Measurements from ENCODE around the gene GLI1. TPM values are rescaled to one million over a fixed set of nuclear protein-coding genes. Genes with fewer than 3 reads are reported as not detected.

The GLI1 gene
- total RNA-seq, 1 experiment from 2014 or later, result 25.8 TPM

DNA sequence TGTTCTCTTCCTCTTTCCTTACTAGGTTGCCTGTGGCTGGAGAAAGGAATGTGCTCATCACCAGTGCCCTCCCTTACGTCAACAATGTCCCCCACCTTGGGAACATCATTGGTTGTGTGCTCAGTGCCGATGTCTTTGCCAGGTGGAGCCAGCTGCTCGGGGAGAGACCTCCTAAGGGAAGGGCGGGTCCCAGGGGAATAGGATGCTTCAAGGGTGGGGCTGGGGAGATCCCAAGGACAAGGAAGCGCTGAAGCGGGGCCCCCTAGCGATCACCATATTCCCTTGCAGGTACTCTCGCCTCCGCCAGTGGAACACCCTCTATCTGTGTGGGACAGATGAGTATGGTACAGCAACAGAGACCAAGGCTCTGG is 38.5 kb downstream of the GLI1 start:
- no peak overlapping the region for H2BK120ac ChIP-seq (ENCODE audit: low read depth, low read length, poor library complexity, severe bottlenecking)
- H3K9ac ChIP-seq (ENCODE audit: extremely low read depth, insufficient read length, low read length), result no peak overlapping the region
- Mint-ChIP-seq H3K4me3 (no peak overlapping the region), H3K4me1 (peaks cover 0 to 2% of the 10 kb centered on the region in 2 experiments; a peak in 2 of 4 replicates), H3K27me3 (ENCODE audit: low read depth) (no peaks in the 10 kb centered on the region), H3K9me3 (peaks cover 0 to 3% of the 10 kb centered on the region in 2 experiments; a peak in 1 of 5 replicates), H3K27ac (peak overlapping the region in 2 of 3 experiments; percentile 13 to 67; a peak in 4 of 7 replicates), H3K36me3 (ENCODE audit: insufficient read depth in 1 of 3, low read depth in 3 of 3) (peaks cover 72 to 86% (median 77%) of the 10 kb centered on the region in 3 experiments)
- WGBS (ENCODE audit: extremely low coverage, insufficient read length, low lambda C conversion rate), result no CpG with 5 or more reads among the region's 9 CpGs
- no peak overlapping the region for H3T11ph ChIP-seq (ENCODE audit: low read length)
- no peaks in the 10 kb centered on the region for H3K79me2 ChIP-seq (ENCODE audit: insufficient read depth, low read length)
- no peaks in the 10 kb centered on the region for H3K79me1 ChIP-seq (ENCODE audit: insufficient read depth, low read depth, low read length, poor library complexity, severe bottlenecking)
- no peak overlapping the region for H4K8ac ChIP-seq (replicated peaks; ENCODE audit: insufficient read length, low read depth, low read length)
- no peak overlapping the region for H3K23ac ChIP-seq (ENCODE audit: insufficient read length, low read depth, low read length)
- no peak overlapping the region for H4K5ac ChIP-seq (ENCODE audit: insufficient read length, low read depth, low read length)
- TF ChIP-seq, protein P1, sequence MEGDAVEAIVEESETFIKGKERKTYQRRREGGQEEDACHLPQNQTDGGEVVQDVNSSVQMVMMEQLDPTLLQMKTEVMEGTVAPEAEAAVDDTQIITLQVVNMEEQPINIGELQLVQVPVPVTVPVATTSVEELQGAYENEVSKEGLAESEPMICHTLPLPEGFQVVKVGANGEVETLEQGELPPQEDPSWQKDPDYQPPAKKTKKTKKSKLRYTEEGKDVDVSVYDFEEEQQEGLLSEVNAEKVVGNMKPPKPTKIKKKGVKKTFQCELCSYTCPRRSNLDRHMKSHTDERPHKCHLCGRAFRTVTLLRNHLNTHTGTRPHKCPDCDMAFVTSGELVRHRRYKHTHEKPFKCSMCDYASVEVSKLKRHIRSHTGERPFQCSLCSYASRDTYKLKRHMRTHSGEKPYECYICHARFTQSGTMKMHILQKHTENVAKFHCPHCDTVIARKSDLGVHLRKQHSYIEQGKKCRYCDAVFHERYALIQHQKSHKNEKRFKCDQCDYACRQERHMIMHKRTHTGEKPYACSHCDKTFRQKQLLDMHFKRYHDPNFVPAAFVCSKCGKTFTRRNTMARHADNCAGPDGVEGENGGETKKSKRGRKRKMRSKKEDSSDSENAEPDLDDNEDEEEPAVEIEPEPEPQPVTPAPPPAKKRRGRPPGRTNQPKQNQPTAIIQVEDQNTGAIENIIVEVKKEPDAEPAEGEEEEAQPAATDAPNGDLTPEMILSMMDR (conservative IDR thresholded peaks at IDR 0.05), result peak; percentile 51
- no peak overlapping the region for H3K14ac ChIP-seq (ENCODE audit: insufficient read depth, low read length)
- no peaks in the 10 kb centered on the region for H3K27me3 ChIP-seq (ENCODE audit: insufficient read depth, low read length)
- H3K4me1 ChIP-seq (ENCODE audit: insufficient read depth, low read length), result no peaks in the 10 kb centered on the region
- H3K4me2 ChIP-seq (ENCODE audit: insufficient read depth, insufficient read length, low read length), result no peak overlapping the region
- H2BK12ac ChIP-seq (ENCODE audit: insufficient read length, low read depth, low read length), result no peak overlapping the region
- no peak overlapping the region for H2AFZ ChIP-seq (ENCODE audit: low read length)
- no peak overlapping the region for H3K27ac ChIP-seq (ENCODE audit: insufficient read length, low read depth, low read length)
- no peak overlapping the region for H3K56ac ChIP-seq (ENCODE audit: insufficient read length, low read depth, low read length)
- H3K18ac ChIP-seq (ENCODE audit: insufficient read length, low read depth, low read length), result no peak overlapping the region
- H2AK5ac ChIP-seq (ENCODE audit: insufficient read length, low read length), result no peak overlapping the region
- H3K23me2 ChIP-seq (ENCODE audit: insufficient read length, low read depth, low read length, poor library complexity, severe bottlenecking), result no peaks in the 10 kb centered on the region
- H4K91ac ChIP-seq (ENCODE audit: insufficient read length, low read depth, low read length), result no peak overlapping the region
- H2BK5ac ChIP-seq (ENCODE audit: insufficient read length, low read length), result no peak overlapping the region
- no peak overlapping the region for H3K4ac ChIP-seq (ENCODE audit: low read depth, low read length)
- H4K20me1 ChIP-seq (ENCODE audit: control insufficient read depth, insufficient read depth, insufficient read length), result no peaks in the 10 kb centered on the region
- no peaks in the 10 kb centered on the region for H3K9me3 ChIP-seq (ENCODE audit: control insufficient read depth, low read depth, low read length)
- peak; percentile 83 for DNase-seq
- H2BK15ac ChIP-seq (ENCODE audit: low read depth, low read length), result no peak overlapping the region
- H2BK20ac ChIP-seq (ENCODE audit: low read depth, low read length, poor library complexity, severe bottlenecking), result no peak overlapping the region

All from H9 (cell line).